ENCODE data around the gene RHEX. TPM values are rescaled to one million over a fixed set of nuclear protein-coding genes. Genes with fewer than 3 reads are reported as not detected.

RHEX gene
- total and polyA plus RNA-seq, 2 of the 13 experiments (the other 11 are each of a cell fraction or from before 2014, with no cell fraction given) = 1.4 to 2.7 TPM

- H3K27me3 ChIP-seq (ENCODE audit: control insufficient read depth in 1 of 2, insufficient read depth in 2 of 2, low read length in 2 of 2) = peaks cover 1 to 27% of the 10 kb centered on the region in 2 experiments; a peak in 3 of 5 replicates
- FAIRE-seq = no peak
- no peak overlapping the region for H3K9ac ChIP-seq (ENCODE audit: insufficient read depth, low read depth, low read length)
- intact Hi-C loops (cut with micrococcal nuclease; ENCODE audit: unreplicated experiment) = no loop called here
- ChIA-PET CTCF (ENCODE audit: low intra/inter-chr PET ratio, low total read pairs) (no interaction called here), POLR2A (no interaction called here)
- no peak overlapping the region for H3K4me3 ChIP-seq (replicated peaks in 1 of 3; ENCODE audit: insufficient read depth in 1 of 3, low read depth in 2 of 3, low read length in 3 of 3)
- in situ Hi-C loops (cut with HindIII; ENCODE audit: extremely low pct_ligation_motif_present, low pct_unique_long_range_greater_than_20kb) = no loop called here
- DNase-seq (ENCODE audit: low spot score) = no peak
- H3K27ac ChIP-seq (ENCODE audit: extremely low read length, insufficient read depth, low read length) = no peak overlapping the region
- no peaks in the 10 kb centered on the region for H3K9me3 ChIP-seq (ENCODE audit: low read length)
- no peaks in the 10 kb centered on the region for H3K36me3 ChIP-seq (replicated peaks in 1 of 2; ENCODE audit: control insufficient read depth in 1 of 2, insufficient read depth in 2 of 2, low read length in 2 of 2)
- H3K4me2 ChIP-seq (ENCODE audit: low read depth, low read length) = no peak overlapping the region
- BruUV-seq (replicated peaks) = no TSS peak
- 8% methylated on average over 2 of the region's 2 CpGs for WGBS (ENCODE audit: low lambda C conversion rate)
- H3K79me2 ChIP-seq (ENCODE audit: insufficient read depth, low read length) = no peaks in the 10 kb centered on the region
- no peaks in the 10 kb centered on the region for H4K20me1 ChIP-seq (ENCODE audit: insufficient read depth, low read length)
- H2AFZ ChIP-seq (ENCODE audit: low read length) = no peak overlapping the region
- H3K4me1 ChIP-seq (ENCODE audit: insufficient read depth, low read length) = peaks cover 21% of the 10 kb centered on the region
- no peak for ATAC-seq
- no peak for TF ChIP-seq NONO (IDR thresholded peaks at IDR 0.05)
- TF ChIP-seq NONO (CRISPR knock-in tag; conservative IDR thresholded peaks at IDR 0.05) = no peak
- TF ChIP-seq, protein P1, sequence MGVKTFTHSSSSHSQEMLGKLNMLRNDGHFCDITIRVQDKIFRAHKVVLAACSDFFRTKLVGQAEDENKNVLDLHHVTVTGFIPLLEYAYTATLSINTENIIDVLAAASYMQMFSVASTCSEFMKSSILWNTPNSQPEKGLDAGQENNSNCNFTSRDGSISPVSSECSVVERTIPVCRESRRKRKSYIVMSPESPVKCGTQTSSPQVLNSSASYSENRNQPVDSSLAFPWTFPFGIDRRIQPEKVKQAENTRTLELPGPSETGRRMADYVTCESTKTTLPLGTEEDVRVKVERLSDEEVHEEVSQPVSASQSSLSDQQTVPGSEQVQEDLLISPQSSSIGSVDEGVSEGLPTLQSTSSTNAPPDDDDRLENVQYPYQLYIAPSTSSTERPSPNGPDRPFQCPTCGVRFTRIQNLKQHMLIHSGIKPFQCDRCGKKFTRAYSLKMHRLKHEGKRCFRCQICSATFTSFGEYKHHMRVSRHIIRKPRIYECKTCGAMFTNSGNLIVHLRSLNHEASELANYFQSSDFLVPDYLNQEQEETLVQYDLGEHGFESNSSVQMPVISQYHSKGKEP (CRISPR knock-in tag; IDR thresholded peaks at IDR 0.05) = no peak
- TF ChIP-seq ZNF124 (CRISPR knock-in tag; IDR thresholded peaks at IDR 0.05) = no peak
- TF ChIP-seq ZNF382 (CRISPR knock-in tag; IDR thresholded peaks at IDR 0.05; ENCODE audit: borderline replicate concordance) = no peak
- TF ChIP-seq, protein P2, sequence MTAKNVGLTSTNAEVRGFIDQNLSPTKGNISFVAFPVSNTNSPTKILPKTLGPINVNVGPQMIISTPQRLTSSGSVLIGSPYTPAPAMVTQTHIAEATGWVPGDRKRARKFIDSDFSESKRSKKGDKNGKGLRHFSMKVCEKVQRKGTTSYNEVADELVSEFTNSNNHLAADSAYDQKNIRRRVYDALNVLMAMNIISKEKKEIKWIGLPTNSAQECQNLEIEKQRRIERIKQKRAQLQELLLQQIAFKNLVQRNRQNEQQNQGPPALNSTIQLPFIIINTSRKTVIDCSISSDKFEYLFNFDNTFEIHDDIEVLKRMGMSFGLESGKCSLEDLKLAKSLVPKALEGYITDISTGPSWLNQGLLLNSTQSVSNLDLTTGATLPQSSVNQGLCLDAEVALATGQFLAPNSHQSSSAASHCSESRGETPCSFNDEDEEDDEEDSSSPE (CRISPR knock-in tag; IDR thresholded peaks at IDR 0.05) = no peak
- no peak for TF ChIP-seq HNRNPL (IDR thresholded peaks at IDR 0.05; ENCODE audit: low read depth, low read length)
- TF ChIP-seq ZNF292 (CRISPR knock-in tag; IDR thresholded peaks at IDR 0.05; ENCODE audit: borderline replicate concordance, low read depth) = no peak
- no peak for TF ChIP-seq NCOA2 (CRISPR knock-in tag; IDR thresholded peaks at IDR 0.05)
- no peak for TF ChIP-seq ZNF879 (CRISPR knock-in tag; IDR thresholded peaks at IDR 0.05)
- no peak for TF ChIP-seq THAP11 (CRISPR knock-in tag; IDR thresholded peaks at IDR 0.05)
- TF ChIP-seq, protein P3, sequence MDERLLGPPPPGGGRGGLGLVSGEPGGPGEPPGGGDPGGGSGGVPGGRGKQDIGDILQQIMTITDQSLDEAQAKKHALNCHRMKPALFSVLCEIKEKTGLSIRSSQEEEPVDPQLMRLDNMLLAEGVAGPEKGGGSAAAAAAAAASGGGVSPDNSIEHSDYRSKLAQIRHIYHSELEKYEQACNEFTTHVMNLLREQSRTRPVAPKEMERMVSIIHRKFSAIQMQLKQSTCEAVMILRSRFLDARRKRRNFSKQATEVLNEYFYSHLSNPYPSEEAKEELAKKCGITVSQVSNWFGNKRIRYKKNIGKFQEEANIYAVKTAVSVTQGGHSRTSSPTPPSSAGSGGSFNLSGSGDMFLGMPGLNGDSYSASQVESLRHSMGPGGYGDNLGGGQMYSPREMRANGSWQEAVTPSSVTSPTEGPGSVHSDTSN (CRISPR knock-in tag; IDR thresholded peaks at IDR 0.05) = no peak
- no peak for TF ChIP-seq ZNF281 (CRISPR knock-in tag; IDR thresholded peaks at IDR 0.05; ENCODE audit: borderline replicate concordance)
- TF ChIP-seq ZNF33A (CRISPR knock-in tag; IDR thresholded peaks at IDR 0.05; ENCODE audit: borderline replicate concordance) = no peak
- no peak for TF ChIP-seq STAT5B (CRISPR knock-in tag; IDR thresholded peaks at IDR 0.05)
- TF ChIP-seq ZNF670 (CRISPR knock-in tag; IDR thresholded peaks at IDR 0.05; ENCODE audit: borderline replicate concordance) = no peak
- TF ChIP-seq NKX3-1 (CRISPR knock-in tag; IDR thresholded peaks at IDR 0.05) = no peak
- TF ChIP-seq KDM4B (CRISPR knock-in tag; IDR thresholded peaks at IDR 0.05) = no peak
- TF ChIP-seq BRCA1 (CRISPR knock-in tag; IDR thresholded peaks at IDR 0.05) = no peak
Measured at GRCh38 chr1:206036663-206037455, 16.1 kb upstream of the RHEX start.

Measured in HepG2 (cell line).